Mucosa of gallbladder (tissue), 1 donor: ENCODE results near the gene MPHOSPH10. TPM values are rescaled to one million over a fixed set of nuclear protein-coding genes. Genes with fewer than 3 reads are reported as not detected.
"Not testable (repeated sequence)": the region's sequence is repeated elsewhere in the genome, so short reads cannot be mapped to it uniquely, and the experiment has no call there.

Source experiments
- DNase-seq: peaks from one replicate; pipeline ENCODE4 v3.0.0-alpha.2; 2020; ENCODE audit warnings: low spot score
- total RNA-seq: library from RNA; stranded (reverse); gene quantifications from one replicate; pipeline ENCODE4 v1.2.1, GENCODE V29; 2021
- donor health status: DM: no; HTN: no; CAD: no.

MPHOSPH10 gene
- total RNA-seq, 1 donor from 2014 or later: 31.4 TPM

- DNase-seq: no peak
These were observed 36.4 kb downstream of the MPHOSPH10 start for GRCh38 chr2:71166812-71167211.

- DNase-seq: no peak
These were observed 42.7 kb downstream of the MPHOSPH10 start for GRCh38 chr2:71173096-71173495.

- DNase-seq: no peak
These were observed 43.8 kb downstream of the MPHOSPH10 start for GRCh38 chr2:71174207-71174606.

GRCh38 chr2:71178836-71179235, 48.4 kb downstream of the MPHOSPH10 start:
- DNase-seq: not testable (repeated sequence)

GRCh38 chr2:71181316-71181715, 50.9 kb downstream of the MPHOSPH10 start:
- DNase-seq: no peak

- not testable (repeated sequence) for DNase-seq
These were observed 53.1 kb downstream of the MPHOSPH10 start for GRCh38 chr2:71183306-71184115.

GRCh38 chr2:71186973-71187372, 56.5 kb downstream of the MPHOSPH10 start:
- DNase-seq: no peak

- DNase-seq: no peak
These were observed 57.2 kb downstream of the MPHOSPH10 start for GRCh38 chr2:71187589-71187988.

GRCh38 chr2:71190656-71191569, 60.5 kb downstream of the MPHOSPH10 start:
- no peak for DNase-seq

GRCh38 chr2:71191570-71191943, 61.1 kb downstream of the MPHOSPH10 start:
- DNase-seq: no peak

Other genes with a start within 250 kb of the MPHOSPH10 start
- gene VAX2, start 230.1 kb upstream of the MPHOSPH10 start, total RNA-seq: not detected
- 1.6 TPM for gene ATP6V1B1, start 194.7 kb upstream of the MPHOSPH10 start, total RNA-seq
- 2.9 TPM for gene ANKRD53, start 152.0 kb upstream of the MPHOSPH10 start, total RNA-seq
- gene TEX261, start 135.8 kb upstream of the MPHOSPH10 start, total RNA-seq: 62.8 TPM
- gene NAGK, start 62.0 kb upstream of the MPHOSPH10 start, total RNA-seq: 104 TPM
- 15.8 TPM for gene MCEE, start 405 bp upstream of the MPHOSPH10 start, total RNA-seq
- gene PAIP2B, start 96.5 kb downstream of the MPHOSPH10 start, total RNA-seq: 6.9 TPM
- gene ZNF638, start 201.1 kb downstream of the MPHOSPH10 start, total RNA-seq: 102 TPM